ENCODE data around the gene ZNF709. TPM values are rescaled to one million over a fixed set of nuclear protein-coding genes. Genes with fewer than 3 reads are reported as not detected.

Gene ZNF709
- total RNA-seq, 4 donors from 2014 or later, result 0.52 to 1.7 (median 0.61) TPM

GRCh38 chr19:12411893-12412292, 72.7 kb downstream of the ZNF709 start:
- Histone ChIP-seq H3K27ac (no peak overlapping the region), H3K36me3 (no peaks in the 10 kb centered on the region), H3K9me3 (no peaks in the 10 kb centered on the region), H3K4me1 (no peaks in the 10 kb centered on the region), H3K27me3 (no peaks in the 10 kb centered on the region), H3K4me3 (no peak overlapping the region)
- no peak for TF ChIP-seq CTCF (IDR thresholded peaks at IDR 0.05 in 4 of 5, conservative IDR thresholded peaks at IDR 0.05 in 1 of 5)
- no peak for TF ChIP-seq POLR2A (IDR thresholded peaks at IDR 0.05)
- ATAC-seq, result no peak
- intact Hi-C loops (cut with DNase I; ENCODE audit: low total_unique reads), result no loop called here
- in situ Hi-C loops (cut with MboI; ENCODE audit: low sequenced_read_pairs in 4 of 4), result no loop called here
- no peak for DNase-seq

Other genes with a start within 250 kb of the ZNF709 start
- 1 to 10 TPM; 2.6 to 4.0 (median 3.5) TPM for gene ZNF44, start 189.9 kb downstream of the ZNF709 start, total RNA-seq
- 1 to 10 TPM; 1.3 to 2.8 (median 2.2) TPM for gene ZNF563, start 151.2 kb downstream of the ZNF709 start, total RNA-seq
- under 1 TPM; 0.22 to 0.66 (median 0.42) TPM for gene ZNF442, start 119.1 kb downstream of the ZNF709 start, total RNA-seq
- gene ZNF799, start 83.5 kb downstream of the ZNF709 start, total RNA-seq, result 1 to 10 TPM; 1.3 to 3.6 (median 3.2) TPM
- gene ZNF443, start 43.8 kb downstream of the ZNF709 start, total RNA-seq, result 1 to 10 TPM in 3 of 4 donors, under 1 TPM in 1; 0.95 to 2.3 (median 1.7) TPM
- gene ZNF564, start 66.7 kb upstream of the ZNF709 start, total RNA-seq, result 1 to 10 TPM; 3.3 to 5.0 (median 4.5) TPM
- 1 to 10 TPM; 2.5 to 4.9 (median 2.9) TPM for gene ZNF490, start 126.0 kb upstream of the ZNF709 start, total RNA-seq
- 10 to 100 TPM in 1 of 4 donors, 1 to 10 TPM in 3; 7.6 to 10.9 (median 8.8) TPM for gene ZNF791, start 126.1 kb upstream of the ZNF709 start, total RNA-seq
- gene MAN2B1, start 181.9 kb upstream of the ZNF709 start, total RNA-seq, result 10 to 100 TPM; 18.0 to 34.2 (median 29.3) TPM
- gene WDR83, start 182.0 kb upstream of the ZNF709 start, total RNA-seq, result 1 to 10 TPM; 2.2 to 8.4 (median 3.7) TPM
- 100 to 1,000 TPM; 115 to 184 (median 127) TPM for gene DHPS, start 197.1 kb upstream of the ZNF709 start, total RNA-seq
- gene GNG14, start 203.2 kb upstream of the ZNF709 start, total RNA-seq, result not detected
- 1 to 10 TPM; 2.5 to 5.8 (median 3.3) TPM for gene FBXW9, start 211.8 kb upstream of the ZNF709 start, total RNA-seq
- gene TNPO2, start 239.1 kb upstream of the ZNF709 start, total RNA-seq, result 10 to 100 TPM; 32.1 to 49.9 (median 42.0) TPM
- gene TRIR, start 249.9 kb upstream of the ZNF709 start, total RNA-seq, result 100 to 1,000 TPM; 260 to 354 (median 297) TPM